HEK293T (cell line): Measurements from ENCODE around the gene THSD7A.

Experiments used
- CTCF ChIA-PET: fragments of 350-600 bp; formaldehyde crosslinking; extraction: SDS; loops from one replicate; lab custom pipeline; 2021; ENCODE audit warnings: antibody characterized with exemption, inconsistent platforms; lab: Yijun Ruan, JAX
- POLR2A ChIA-PET: fragments of 350-600 bp; formaldehyde crosslinking; extraction: SDS; loops from one replicate; lab custom pipeline; 2020; ENCODE audit warnings: antibody characterized with exemption, inconsistent platforms; lab: Yijun Ruan, JAX
- DNase-seq: peaks from one replicate; pipeline ENCODE4 v3.0.0; 2012; ENCODE audit warnings: mixed read lengths; ENCODE audit errors: extremely low spot score
- ARNT ChIP-seq: fragments of 450-650 bp; IDR thresholded peaks from 2 replicates; pipeline ENCODE4 v1.6.1; 2017; ENCODE audit warnings: mild to moderate bottlenecking
- BHLHE40 ChIP-seq: fragments of 450-650 bp; IDR thresholded peaks from 2 replicates; pipeline ENCODE4 v1.6.1; 2016; ENCODE audit warnings: mild to moderate bottlenecking, moderate library complexity, borderline replicate concordance
- CTBP1 ChIP-seq: fragments of 450-650 bp; IDR thresholded peaks from 2 replicates; pipeline ENCODE4 v1.6.1; 2016; ENCODE audit warnings: borderline replicate concordance
- ELF4 ChIP-seq: fragments of 450-650 bp; IDR thresholded peaks from 2 replicates; pipeline ENCODE4 v1.6.1; 2017; ENCODE audit warnings: antibody characterized with exemption
- FOXA1 ChIP-seq: fragments of 450-650 bp; IDR thresholded peaks from 2 replicates; pipeline ENCODE4 v1.6.1; 2016; ENCODE audit warnings: mild to moderate bottlenecking
- FOXK2 ChIP-seq: fragments of 450-650 bp; IDR thresholded peaks from 2 replicates; pipeline ENCODE4 v1.6.1; 2016; ENCODE audit warnings: mild to moderate bottlenecking
- FOXM1 ChIP-seq: fragments of 450-650 bp; IDR thresholded peaks from 2 replicates; pipeline ENCODE4 v1.6.1; 2017; ENCODE audit warnings: mild to moderate bottlenecking, borderline replicate concordance
- HDGF ChIP-seq: fragments of 450-650 bp; IDR thresholded peaks from 2 replicates; pipeline ENCODE4 v1.6.1; 2017; ENCODE audit warnings: antibody characterized with exemption, borderline replicate concordance
- L3MBTL2 ChIP-seq: fragments of 450-650 bp; conservative IDR thresholded peaks from 2 replicates; pipeline ENCODE4 v1.6.1; 2016; ENCODE audit warnings: mild to moderate bottlenecking
- LEF1 ChIP-seq: fragments of 450-650 bp; IDR thresholded peaks from 2 replicates; pipeline ENCODE4 v1.6.1; 2017; ENCODE audit warnings: mild to moderate bottlenecking, borderline replicate concordance
- NFRKB ChIP-seq: fragments of 450-650 bp; IDR thresholded peaks from 2 replicates; pipeline ENCODE4 v1.6.1; 2016; ENCODE audit warnings: mild to moderate bottlenecking, moderate library complexity
- SP1 ChIP-seq: fragments of 450-650 bp; IDR thresholded peaks from 2 replicates; pipeline ENCODE4 v1.6.1; 2017
- SUZ12 ChIP-seq: fragments of 450-650 bp; IDR thresholded peaks from 2 replicates; pipeline ENCODE4 v1.6.1; 2016; ENCODE audit warnings: mild to moderate bottlenecking
- TARDBP ChIP-seq: fragments of 450-650 bp; IDR thresholded peaks from 2 replicates; pipeline ENCODE4 v1.6.1; 2016
- ZNF384 ChIP-seq: fragments of 450-650 bp; IDR thresholded peaks from 2 replicates; pipeline ENCODE4 v1.6.1; 2016
- TF ChIP-seq, protein P1 (sequence below): fragments of 450-650 bp; IDR thresholded peaks from 2 replicates; pipeline ENCODE4 v1.6.1; 2016

The THSD7A gene

DNA sequence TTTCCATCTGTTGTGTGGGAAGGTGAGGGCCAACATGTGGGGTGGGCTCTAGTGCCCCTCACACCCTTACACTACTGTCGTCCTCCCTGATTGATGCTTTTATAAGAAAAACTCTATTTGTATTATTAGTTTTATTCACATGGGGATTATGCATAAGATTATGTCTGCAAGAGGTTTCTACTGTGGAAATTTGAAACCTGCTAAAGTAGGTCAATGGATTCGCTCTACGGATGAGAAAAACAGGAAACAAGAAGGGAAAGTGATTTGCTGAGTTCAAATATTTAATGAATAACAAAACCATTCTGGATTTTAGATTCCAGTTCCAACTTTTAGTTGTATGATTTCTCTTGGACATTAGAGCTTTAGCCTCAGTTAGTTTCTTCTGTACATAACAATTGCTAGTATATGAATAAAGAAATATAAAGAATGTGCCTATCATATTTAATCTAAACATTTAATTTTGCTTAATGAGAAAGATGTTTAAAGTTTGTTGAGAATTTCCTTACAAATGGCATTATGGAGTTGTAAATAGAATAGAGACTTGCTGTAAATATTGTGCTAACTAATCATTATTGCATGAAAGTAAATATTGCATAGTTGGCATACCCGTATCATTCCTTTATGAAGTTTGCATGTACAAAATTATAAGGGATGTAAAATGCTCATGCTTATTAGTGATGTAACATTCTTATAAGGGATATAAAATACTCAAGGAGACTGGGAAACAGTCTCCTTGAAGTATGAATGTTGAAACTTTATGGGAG, 193.8 kb downstream of the THSD7A start:
- TF ChIP-seq FOXA1 (no peak), NFRKB (no peak), L3MBTL2 (no peak), TARDBP (no peak), CTBP1 (no peak), BHLHE40 (no peak), ELF4 (no peak)
- TF ChIP-seq, protein P1, sequence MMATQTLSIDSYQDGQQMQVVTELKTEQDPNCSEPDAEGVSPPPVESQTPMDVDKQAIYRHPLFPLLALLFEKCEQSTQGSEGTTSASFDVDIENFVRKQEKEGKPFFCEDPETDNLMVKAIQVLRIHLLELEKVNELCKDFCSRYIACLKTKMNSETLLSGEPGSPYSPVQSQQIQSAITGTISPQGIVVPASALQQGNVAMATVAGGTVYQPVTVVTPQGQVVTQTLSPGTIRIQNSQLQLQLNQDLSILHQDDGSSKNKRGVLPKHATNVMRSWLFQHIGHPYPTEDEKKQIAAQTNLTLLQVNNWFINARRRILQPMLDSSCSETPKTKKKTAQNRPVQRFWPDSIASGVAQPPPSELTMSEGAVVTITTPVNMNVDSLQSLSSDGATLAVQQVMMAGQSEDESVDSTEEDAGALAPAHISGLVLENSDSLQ = no peak
- ChIA-PET CTCF (no interaction called here), POLR2A (no interaction called here)
- DNase-seq = no peak

DNA sequence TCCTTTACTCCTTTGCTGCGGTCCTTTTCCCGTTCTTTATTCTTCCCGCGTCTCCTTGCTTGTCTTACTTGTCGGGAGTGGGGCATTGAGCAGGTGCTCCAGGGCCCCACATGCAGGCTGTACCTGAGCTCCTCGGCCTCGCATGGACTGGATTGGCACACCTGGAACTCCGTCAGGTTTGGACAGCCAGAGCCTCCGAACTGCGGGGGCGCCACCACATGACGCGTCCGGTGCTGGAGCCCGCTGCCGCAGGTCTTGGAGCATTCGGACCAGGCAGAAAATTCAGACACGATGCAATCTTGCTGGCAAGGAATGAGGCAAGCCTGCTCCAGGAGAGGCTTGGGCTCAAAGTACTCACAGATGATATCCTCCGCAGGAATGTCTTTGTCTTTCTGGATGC, 195.7 kb downstream of the THSD7A start:
- CTCF ChIA-PET = no interaction called here
- POLR2A ChIA-PET = no interaction called here
- no peak for DNase-seq
- no peak for TF ChIP-seq FOXA1
- no peak for TF ChIP-seq FOXM1
- TF ChIP-seq BHLHE40 = no peak
- TF ChIP-seq NFRKB = no peak
- TF ChIP-seq TARDBP = no peak
- TF ChIP-seq, protein P1 = no peak
- no peak for TF ChIP-seq ZNF384
- TF ChIP-seq HDGF = no peak
- no peak for TF ChIP-seq SP1
- TF ChIP-seq L3MBTL2 = no peak
- TF ChIP-seq ELF4 = no peak
- TF ChIP-seq FOXK2 = no peak
- no peak for TF ChIP-seq ARNT
- no peak for TF ChIP-seq SUZ12
- TF ChIP-seq CTBP1 = no peak
- no peak for TF ChIP-seq LEF1

DNA sequence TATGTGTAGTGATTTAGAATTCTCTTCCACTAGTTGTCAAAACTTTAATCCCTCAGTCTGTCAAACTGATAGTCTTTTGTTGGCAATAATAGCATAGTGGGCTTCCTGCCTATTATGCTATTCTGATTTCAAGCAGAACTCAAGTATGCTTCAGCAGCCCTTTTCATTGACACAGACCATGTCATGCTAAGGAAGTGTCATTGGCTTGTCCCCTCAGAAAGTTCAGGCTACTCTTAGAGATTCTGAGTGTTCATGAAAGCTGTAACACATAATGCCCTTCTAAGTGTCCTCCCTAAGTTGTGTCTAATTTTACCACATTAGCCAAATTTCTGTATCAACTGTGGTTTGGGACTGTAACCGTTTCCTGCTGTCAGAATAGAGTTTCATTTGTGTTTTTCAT, 198.7 kb downstream of the THSD7A start:
- ChIA-PET POLR2A (no interaction called here), CTCF (no interaction called here)
- TF ChIP-seq FOXA1 (no peak), CTBP1 (no peak), SP1 (no peak), FOXK2 (no peak), L3MBTL2 (no peak), LEF1 (no peak), HDGF (no peak), FOXM1 (no peak), ARNT (no peak), ELF4 (no peak)
- TF ChIP-seq, protein P1 = no peak
- no peak for DNase-seq

DNA sequence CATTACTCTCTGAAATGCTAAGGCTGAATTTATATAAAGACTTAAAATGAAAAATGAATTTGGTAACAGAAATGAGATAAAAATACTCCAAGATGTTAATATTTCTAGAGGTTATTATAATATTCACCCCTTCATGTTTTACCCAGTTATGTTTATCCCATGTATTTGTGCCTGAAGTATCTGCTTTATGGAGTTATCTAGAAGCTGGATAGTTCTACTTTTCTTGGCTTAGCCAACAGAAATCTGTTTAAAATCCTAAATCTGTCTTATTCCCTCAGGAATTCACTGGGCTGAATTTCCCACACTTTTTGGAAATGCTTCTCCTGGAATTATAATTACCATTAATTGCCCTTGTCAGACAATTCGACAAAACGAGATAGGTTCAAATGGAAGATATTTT, 201.6 kb downstream of the THSD7A start:
- ChIA-PET POLR2A (no interaction called here), CTCF (no interaction called here)

DNA sequence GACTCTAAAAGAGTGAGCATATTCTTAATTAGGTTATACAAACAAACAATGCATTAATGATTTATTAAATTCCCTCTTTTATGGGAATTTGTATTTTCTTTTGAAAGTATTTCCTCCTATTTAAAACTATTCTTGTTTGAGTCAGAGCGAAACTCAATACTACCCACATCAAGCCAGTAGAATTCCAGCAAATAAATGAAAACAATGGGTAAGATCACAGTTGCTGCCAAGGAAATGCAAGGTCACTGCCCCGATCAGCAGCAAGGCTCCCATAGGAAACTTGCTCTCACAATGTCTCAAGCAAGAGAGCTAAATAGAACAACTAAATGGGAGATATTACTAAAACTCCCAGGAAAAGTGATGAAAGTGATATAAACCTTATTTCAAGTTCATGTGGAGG, 206.3 kb downstream of the THSD7A start:
- no peak for TF ChIP-seq FOXA1
- TF ChIP-seq ARNT = no peak
- no peak for TF ChIP-seq TARDBP
- no peak for TF ChIP-seq L3MBTL2
- TF ChIP-seq ZNF384 = no peak
- TF ChIP-seq CTBP1 = no peak
- TF ChIP-seq FOXK2 = no peak
- no peak for TF ChIP-seq SUZ12
- TF ChIP-seq ELF4 = no peak
- TF ChIP-seq BHLHE40 = no peak
- POLR2A ChIA-PET = no interaction called here
- DNase-seq = no peak
- CTCF ChIA-PET = no interaction called here

More for the DNA sequence above, 201.6 kb downstream of the THSD7A start:
- DNase-seq = no peak
- no peak for TF ChIP-seq FOXM1
- no peak for TF ChIP-seq LEF1
- no peak for TF ChIP-seq NFRKB
- no peak for TF ChIP-seq TARDBP
- TF ChIP-seq L3MBTL2 = no peak
- no peak for TF ChIP-seq ARNT

DNA sequence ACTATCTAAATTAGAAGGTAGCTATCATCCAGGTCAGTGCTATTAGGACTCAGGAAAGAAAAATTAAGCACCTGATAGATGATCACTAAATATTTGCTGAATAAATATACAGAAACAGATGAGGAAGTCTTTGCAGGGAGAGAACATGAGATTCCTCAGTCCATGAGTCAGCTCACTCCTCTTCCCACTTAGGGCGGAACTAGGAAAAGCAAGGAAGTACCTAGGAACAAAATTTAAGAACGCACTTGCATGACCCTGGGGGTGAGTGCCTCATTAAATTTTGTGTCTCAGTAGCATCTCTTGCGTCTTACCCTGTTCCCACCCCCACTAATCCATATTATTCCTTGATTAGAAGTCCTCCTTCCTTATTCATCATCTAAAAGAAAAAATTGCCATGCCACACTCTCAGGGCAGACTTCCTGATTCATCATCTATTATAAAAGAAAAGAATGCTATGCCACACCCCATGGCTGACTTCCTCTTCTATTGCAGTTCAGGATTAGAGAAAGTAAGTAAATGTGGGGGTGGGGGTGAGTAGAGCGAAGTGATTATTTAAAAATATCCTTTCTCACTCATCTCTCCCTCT, 208.8 kb downstream of the THSD7A start:
- ChIA-PET CTCF (no interaction called here), POLR2A (no interaction called here)
- no peak for DNase-seq
- no peak for TF ChIP-seq NFRKB
